SHP77 (cell line): Measurements from ENCODE around the gene ZFP3.
"Not testable (repeated sequence)": the region's sequence is repeated elsewhere in the genome, so short reads cannot be mapped to it uniquely, and the experiment has no call there.

Source experiments
- DNase-seq, 2 experiments: peaks; one replicate each; lab custom pipeline; 2025; lab: John Stamatoyannopoulos, UW

The ZFP3 gene

DNA sequence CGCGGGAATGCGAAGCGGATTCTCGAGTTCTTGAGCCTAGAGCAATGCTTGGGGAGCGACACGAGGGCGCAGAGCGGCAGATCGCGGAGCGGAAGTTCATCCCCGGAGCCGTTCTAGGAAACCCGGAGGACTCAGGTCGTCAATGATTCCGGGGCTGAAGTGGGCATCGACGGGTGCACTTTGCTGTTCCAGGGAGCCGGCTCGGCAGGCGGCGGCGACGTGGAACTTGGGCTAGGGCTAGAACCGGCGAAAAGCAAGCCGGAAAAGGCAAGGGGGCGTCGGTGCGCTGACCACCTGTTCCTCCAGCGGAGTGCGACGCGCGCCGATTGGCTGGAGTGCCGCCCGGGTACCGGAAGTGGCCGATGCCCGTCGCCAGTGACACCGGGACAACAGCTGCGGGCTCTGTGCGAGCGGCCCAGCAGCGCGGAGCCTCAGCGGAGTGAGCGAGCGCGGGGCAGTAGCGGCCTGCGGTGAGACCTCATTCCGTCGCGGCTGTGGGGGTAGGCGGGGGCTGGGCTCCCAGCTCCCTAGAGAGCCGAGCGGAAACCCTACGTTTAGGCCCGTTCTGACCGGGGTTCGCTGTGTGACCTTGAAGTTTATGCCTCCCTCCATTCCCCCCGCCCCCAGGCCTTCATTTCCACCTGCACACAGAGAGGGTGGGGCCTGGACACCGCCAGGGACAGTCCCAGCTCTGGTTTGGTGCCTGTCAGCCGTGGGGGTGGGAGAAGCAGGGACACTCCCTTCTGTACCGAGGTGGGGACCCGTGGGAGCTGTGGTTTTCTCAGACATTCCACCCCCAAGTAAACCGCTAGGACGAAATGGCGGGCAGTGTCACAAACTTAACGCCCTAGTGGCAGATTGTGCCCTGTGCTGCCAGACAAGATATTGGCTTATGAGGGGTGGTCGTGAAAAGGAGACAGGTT lies at the start of gene ZFP3:
Gene ZFP3 (plus strand): TSS at position 362 of the 923 bp plus-strand sequence. CDS start 13,038 bp downstream, outside the sequence.
- DNase-seq: peak; percentile 89 to 90

- DNase-seq: not testable (repeated sequence)
These were observed 48.1 kb upstream of the ZFP3 start for GRCh38 chr17:5030168-5030567.

- peak; percentile 76 to 78 for DNase-seq
These were observed 46.7 kb upstream of the ZFP3 start for GRCh38 chr17:5031365-5032082.

- no peak for DNase-seq
These were observed 45.4 kb upstream of the ZFP3 start for GRCh38 chr17:5032865-5033264.

DNA sequence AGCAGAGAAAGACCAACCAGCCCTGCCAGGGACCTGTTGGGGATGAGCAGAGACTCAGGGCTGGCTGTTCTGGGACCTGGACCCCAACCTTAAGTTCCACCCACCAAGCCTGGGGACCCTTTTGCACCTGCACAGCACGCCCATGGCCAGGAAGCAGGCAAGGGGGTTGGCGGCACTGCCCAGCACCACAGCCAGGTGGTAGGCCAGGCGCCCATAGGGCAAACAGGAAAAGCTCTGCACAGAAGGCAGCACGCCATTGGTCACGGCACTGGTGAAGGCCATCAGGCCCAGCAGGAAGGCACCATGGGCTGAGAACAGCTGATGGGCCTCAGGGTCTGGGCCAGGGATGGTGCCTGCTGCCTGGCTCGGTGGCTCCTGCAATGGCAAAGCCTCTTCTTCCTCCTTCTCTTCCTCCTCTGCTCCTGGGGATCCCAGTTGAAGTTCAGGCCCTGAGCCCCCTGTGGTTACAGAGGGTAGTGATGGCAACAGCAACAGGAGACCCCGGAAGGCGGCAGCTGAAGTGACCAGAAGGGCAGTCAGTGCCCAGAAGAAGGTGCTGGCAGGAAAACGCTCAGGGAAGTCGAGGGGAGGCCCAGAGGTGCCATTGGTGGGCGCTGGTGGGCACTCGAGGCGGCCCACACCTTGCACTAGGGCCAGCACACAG lies 44.8 kb upstream of the ZFP3 start:
- DNase-seq: no peak

DNA sequence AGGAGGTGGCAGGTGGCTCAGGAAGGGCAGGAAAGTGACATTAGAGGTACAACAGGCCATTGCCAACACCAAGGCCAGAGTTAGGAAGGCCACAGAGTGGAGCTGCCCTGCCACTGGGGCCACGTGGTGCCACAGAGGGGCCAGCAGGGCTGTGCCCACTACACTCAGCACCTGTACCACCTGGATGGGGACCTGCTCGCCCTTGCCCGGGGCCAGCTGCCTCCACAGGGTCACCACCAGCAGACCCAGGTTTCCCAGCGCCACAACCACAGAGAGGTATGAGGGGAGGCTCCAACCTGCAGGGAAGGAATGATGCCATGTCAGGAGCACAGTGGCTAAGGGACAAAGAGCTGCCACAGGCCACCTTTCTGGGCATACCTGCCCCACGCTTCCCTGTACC lies 44.2 kb upstream of the ZFP3 start:
- no peak for DNase-seq

DNA sequence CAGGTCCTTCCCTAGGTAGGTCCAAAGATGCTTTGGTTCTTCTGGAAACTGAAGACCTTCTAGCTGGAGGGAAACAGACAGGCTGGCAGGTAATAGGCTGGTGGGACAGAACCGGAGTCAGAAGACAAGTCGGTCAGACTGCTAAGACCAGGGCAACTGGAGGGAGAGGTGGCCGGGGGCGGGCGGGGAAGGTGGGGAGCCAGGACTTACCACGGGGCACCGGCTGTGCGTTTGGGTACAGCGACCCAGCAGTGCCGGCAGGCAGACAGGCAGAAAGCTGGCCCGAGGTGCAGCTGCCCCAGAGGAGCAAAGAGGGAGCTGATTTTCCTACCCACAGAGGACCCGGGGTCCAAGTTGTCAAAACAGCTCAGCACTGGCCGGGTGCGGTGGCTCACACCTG lies 43.6 kb upstream of the ZFP3 start:
- no peak for DNase-seq

DNA sequence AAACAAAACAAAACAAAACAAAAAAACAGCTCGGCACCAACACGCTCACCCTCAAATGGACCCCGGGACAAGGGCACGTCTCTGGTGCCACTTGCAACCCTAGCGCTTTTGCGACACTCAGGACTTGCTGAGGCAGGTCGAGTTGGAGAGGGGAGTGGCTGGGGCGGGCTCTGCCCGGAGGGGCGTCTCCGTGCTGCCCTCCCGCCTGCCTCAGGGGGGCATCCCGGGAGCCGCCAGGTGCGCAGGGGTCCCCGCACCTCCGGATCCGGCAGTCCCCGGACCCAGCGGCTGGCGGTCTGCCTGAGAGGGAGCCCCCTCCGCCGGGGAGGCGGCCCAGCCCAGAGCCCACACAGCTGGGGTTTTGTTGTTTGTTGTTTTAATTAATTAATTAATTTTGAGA lies 43.0 kb upstream of the ZFP3 start, which contains the start of gene SLC52A1:
Gene SLC52A1 (minus strand): TSS at position 112 of the 400 bp plus-strand sequence. CDS start 820 bp downstream, outside the sequence.
- DNase-seq: no peak

DNA sequence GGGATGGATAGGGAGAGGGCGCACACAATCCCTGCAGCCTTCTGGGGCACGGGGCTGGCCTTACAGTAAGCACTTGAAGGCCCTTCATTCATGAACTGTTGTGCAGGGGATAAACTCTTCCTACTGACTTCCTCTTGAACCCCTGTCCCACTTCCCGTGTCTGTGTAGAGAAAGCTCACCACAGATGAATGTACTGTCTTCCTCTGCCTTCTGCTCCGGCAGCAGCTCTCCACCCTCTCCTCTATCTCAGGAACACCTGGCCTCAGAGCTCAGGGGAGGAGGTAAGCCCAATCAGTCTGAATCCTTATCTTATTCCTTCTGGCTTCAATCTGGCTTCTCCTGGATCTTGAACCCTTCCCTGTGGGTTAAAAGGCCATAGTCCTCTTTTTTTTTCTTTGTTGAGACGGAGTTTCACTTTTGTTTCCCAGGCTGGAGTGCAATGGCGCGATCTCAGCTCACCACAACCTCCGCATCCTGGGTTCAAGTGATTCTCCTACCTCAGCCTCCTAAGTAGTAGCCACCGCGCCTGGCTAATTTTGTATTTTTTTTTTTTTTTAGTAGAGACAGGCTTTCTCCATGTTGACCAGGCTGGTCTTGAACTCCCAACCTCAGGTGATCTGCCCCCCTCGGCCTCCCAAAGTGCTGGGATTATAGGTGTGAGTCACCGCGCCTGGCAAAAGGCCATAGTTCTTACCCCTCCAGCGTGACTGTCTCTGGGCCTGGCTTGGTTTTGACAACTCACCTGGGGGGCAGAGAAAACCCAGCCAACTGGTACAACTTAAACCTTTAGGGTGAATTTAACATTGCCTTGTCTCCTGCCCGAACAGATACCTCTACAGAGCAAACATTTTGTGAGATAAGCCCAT lies 35.9 kb upstream of the ZFP3 start:
- DNase-seq: no peak

DNA sequence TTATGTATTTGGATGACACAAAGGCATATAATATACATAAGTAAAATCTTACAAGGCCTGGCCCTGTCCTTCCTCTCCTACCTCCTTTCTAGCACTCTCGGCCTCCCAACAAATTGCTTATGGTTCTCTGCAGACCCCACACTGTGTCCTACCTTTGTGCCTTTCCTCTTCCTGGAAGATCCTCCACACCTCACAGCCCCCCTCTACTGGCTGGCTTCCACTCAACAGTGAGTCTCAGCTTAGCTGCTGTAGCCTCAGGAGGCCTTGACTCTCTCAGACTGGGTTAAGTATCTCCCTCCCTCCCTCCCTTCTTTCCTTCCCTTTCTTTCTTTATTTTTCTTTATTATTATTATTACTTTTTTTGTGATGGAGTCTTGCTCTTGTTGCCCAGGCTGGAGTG lies 34.7 kb upstream of the ZFP3 start:
- DNase-seq: no peak

GRCh38 chr17:5044630-5045029 lies 33.6 kb upstream of the ZFP3 start:
- no peak for DNase-seq

DNA sequence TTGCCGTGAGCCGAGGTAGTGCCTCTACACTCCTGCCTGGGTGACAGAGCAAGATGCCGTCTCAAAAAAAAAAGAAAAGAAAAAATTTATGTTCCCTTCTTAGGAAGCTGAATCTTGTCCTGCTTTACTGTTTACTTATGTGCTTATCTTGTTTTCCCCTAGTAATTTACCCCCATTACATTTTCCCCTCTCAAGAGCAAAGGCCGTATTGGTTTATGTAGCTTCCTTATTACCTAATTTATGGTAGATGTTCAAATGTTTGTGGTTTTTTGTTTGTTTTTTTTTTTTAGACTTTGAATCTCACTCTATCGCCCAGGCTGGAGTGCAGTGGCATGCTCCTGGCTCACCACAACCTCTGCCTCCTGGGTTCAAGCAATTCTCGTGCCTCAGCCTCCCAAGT lies 32.8 kb upstream of the ZFP3 start:
- DNase-seq: no peak

GRCh38 chr17:5047446-5047845 lies 30.8 kb upstream of the ZFP3 start:
- DNase-seq: no peak

DNA sequence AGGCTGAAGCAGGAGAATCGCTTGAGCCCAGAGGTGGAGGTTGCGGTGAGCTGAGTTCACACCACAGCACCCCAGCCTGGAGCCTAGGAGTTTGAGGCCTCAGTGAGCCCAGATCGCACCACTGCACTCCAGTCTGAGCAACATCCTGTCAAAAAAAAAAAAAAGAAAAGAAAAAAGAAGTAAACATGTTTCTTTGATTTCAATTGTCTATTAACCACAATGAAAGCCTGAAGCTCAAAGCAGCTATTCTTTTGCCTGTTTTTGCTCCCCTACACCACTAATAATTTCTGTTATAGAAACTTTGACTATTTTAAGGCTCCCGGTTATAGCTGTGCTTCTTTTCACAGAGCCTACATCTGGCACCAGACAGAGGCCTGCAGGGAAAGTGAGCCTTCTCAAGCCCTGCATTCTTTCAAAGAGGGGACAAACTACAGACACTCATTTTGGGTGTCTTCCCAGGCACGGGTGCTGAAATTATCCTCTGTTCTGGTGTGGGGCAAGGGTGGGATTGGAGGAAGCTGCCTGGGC lies 28.9 kb upstream of the ZFP3 start:
- no peak for DNase-seq

DNA sequence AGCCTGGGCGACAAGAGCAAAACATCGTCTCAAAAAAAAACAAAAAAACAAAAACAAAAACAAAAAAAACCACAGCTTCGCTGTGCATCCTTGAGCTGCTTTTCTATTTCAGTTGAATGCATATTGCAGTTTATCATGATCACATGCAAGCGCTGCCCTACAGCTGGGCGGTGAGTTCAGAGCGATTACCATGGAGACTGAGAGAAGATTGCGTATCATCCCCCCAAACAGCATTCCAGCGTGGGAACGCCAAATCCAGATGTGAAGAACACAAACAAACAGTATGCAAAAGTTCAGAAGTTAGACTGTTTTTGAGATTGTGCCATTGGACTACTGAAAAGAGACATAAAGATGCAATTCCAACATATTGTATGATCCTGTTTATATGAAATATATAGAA lies 28.0 kb upstream of the ZFP3 start:
- no peak for DNase-seq

- no peak for DNase-seq
These were observed 22.7 kb upstream of the ZFP3 start for GRCh38 chr17:5055543-5055942.

DNA sequence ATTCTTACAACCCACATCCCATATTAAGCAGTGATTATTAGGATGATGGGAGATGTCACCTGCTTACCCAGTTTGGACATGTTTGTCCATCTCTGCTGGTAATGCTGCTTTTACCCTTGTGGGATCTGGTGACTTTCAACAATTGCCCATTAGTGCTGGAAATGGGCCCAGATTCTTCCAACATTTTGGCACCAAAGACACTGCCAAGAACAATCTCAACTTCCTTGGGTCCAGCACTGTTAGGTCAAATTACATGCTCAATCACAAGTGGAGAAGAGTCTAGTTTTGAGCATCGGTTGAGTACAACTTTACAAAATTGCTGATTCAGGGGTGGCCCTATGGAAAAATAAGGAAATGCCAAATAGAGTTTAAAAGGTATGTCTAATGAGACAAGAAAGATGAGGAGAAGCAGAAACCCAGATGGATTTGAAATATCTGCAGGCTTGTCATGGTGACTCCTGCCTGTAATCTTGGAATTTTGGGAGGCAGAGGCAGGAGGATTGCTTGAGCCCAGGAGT lies 13.0 kb upstream of the ZFP3 start:
- no peak for DNase-seq

GRCh38 chr17:5068236-5068635 lies 10.0 kb upstream of the ZFP3 start:
- no peak for DNase-seq

- DNase-seq: no peak
These were observed 8.5 kb upstream of the ZFP3 start for GRCh38 chr17:5069724-5070123.

DNA sequence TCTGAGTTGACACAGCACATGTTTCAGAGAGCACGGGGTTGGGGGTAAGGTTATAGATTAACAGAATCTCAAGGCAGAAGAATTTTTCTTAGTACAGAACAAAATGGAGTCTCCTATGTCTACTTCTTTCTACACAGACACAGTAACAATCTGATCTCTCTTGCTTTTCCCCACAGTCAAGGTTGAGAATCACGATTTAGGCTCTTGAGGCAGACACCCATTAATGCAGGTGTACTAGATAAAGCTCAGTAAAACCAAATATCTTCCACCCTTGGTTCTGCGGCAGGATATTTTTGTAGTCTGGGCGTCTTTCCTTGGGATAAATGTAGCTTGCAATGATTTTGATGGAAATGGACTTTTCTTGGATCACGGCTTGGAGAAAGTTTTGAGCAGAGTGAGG lies 2.8 kb upstream of the ZFP3 start:
- not testable (repeated sequence) for DNase-seq

GRCh38 chr17:5077275-5077674 lies 992 bp upstream of the ZFP3 start:
- not testable (repeated sequence) for DNase-seq
